Stimulated activated CD4-positive, alpha-beta T cell treated with anti-CD3 and anti-CD28 coated beads, TNF-alpha, amount 100 ng/mL, for 48 hours (primary cell): ENCODE measurements around the gene SRPK3.
"Not testable (repeated sequence)": the region's sequence is repeated elsewhere in the genome, so short reads cannot be mapped to it uniquely, and the experiment has no call there.

Source experiments
- DNase-seq, 3 donors: peaks; one replicate each; pipeline ENCODE4 v3.0.0-alpha.2; 2020; ENCODE audit warnings: low read depth in 3 of 3

Gene SRPK3

DNA sequence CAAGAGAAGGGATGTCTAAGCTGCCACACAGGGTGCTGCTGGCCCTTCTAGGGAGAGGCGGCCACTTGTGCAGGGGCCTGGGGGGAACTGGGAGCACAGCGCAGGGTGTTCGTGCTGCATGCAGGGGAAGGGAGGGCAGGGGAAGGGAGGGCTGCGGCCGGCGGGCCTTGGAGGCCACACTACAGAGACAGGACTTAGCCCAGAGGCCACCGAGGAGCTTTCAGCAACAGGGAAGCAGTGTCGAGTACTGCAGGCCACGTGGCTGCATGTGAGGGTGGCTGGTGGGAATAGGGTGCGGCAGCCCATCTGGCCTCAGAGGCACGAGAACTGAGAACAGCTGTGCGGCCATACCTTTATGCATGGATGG, 35.8 kb upstream of the SRPK3 start:
- not testable (repeated sequence) for DNase-seq

DNA sequence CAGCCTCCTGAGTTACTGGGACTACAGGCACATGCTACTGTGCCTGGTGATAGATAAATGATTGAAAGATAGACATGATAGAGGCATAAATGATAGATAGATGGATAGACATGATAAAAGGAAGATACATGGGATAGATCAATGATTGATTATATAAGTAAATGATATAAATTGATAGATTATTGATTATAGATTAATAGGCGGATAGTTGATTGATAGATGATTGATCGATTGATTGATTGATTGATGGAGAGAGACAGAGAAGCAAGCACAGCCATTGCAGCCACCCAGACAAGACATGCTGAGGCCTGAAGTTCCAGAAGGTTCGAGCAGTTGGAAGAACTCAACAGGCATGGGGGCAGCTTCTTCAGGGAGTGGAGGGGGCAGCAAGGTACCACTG, 34.5 kb upstream of the SRPK3 start:
- DNase-seq: no peak

DNA sequence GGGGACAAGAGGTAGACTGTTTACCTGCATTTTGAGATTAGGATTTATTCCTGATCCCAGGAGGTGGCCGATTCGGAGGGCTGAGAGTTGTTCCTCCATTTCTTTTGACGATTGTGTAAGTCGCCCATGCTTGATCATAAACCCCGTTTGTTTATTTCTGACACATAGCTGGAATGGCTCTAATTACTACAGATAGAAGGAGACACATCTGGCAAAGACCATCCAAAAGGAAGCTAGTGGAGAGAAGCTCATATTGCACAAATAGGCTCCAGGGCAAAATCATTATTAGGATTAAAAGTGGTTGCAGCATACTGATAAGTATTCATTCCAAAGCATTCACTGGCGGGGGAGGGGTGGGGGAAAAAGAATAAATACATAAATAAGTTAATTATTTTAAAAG, 33.9 kb upstream of the SRPK3 start:
- not testable (repeated sequence) for DNase-seq

DNA sequence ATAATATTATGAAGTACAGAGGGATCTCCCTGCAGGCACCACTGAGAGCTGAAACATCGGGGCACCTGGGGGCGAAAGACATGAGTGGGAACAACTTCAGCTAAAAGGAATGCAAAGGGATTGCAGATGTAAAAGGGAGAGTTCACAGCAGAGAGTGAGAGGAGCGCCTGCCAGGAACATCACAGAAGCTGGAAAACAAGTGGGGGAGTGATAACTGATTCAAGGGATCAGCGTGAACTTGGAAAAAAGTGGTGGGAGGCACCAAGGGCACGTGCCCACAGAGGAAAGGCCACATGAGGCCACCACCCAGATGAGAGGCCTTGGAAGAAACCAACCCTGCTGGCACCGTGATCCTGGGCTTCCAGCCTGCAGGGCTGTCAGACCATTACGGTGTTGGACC, 31.8 kb upstream of the SRPK3 start:
- not testable (repeated sequence) for DNase-seq

DNA sequence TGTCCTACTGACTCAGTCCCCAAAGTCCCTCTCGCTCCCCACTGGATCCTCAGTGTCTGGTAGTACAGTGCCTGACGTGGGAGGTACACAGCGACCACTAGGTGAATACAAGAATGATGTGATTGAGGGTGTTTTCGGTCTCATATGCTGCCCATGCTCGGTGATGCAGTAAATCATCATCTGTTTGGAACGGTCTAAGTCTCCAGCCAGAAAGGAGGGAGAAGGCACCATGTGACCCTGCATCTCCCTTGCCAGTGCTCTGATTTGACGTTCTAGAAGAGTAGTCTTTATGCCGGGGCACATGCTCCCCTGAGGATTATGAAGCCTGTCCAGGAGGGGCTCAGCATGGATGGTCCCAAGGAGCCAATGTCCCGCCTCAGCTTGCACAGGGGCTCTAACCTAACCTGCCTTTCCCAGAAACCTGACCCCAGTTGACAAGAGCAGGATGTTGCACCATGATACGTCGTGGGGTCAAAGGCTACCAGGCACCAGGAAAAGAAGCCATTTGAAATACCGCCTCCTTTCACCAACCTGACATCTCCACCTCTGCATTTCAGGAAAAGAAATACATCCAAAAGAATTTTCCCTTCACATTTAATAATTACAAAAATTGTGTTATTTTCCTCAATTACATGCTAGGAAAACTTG, 30.6 kb upstream of the SRPK3 start:
- no peak for DNase-seq

DNA sequence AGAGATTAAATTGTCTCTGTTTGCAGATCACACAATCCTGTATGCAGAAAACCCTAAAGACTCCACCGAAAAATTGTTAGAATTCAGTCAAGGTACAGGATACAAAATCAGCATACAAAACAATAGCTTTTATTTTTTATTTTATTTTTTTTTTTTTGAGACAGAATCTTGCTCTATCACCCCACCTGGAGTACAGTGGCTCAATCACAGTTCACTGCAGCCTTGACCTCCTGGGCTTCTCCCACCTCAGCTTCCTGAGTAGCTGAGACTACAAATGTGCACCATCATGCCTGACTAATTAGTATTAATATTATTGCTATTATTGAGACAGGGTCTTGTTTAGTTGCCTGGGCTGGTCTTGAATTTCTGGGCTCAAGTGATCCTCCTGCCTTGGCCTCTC, 25.7 kb upstream of the SRPK3 start:
- DNase-seq: no peak

DNA sequence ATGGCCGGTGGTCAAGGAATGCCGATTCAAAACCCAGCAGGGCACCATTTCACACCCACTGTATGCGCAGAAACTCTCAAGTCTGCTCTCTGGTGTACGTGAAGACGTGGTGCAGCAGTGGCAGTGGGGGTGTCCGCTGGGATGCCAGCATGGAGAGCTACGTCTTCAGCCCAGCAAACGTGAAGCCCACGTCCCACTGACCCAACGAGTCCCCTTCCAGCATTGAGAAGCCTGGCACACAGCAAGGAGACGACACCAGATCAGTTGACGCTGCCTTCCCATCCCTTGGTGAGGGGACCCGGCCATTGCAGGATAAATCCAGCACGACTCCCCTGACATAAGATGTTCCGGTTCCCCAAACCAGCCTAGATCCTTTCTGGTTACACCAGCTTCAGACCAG, 19.0 kb upstream of the SRPK3 start:
- DNase-seq: no peak

DNA sequence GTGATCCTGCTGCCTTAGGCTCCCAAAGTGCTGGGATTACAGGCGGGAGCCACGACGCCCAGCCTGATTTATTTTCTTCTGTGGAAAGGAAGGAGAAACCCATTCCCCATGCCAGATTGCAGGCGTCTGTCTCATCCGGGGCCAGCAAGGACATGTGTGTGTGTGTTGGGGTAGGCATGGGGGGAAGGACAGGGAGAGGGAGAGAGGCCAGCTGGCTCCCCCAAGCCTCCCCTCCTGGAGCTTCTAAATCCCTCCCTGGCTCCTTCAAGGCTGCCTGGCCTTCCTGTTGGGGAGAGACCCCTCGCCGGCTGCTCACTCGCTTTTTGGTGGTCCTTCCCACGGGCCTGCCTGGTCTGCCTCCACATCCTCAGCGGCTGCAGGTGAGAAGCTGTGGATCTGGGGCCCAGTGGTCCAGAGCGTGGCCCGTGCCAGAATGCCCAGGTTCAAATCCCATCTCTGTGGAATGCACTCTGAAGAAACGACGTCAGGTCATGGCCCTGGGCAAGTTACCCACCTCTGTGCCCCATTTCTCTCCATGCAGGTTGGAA, 18.1 kb upstream of the SRPK3 start:
- no peak for DNase-seq

DNA sequence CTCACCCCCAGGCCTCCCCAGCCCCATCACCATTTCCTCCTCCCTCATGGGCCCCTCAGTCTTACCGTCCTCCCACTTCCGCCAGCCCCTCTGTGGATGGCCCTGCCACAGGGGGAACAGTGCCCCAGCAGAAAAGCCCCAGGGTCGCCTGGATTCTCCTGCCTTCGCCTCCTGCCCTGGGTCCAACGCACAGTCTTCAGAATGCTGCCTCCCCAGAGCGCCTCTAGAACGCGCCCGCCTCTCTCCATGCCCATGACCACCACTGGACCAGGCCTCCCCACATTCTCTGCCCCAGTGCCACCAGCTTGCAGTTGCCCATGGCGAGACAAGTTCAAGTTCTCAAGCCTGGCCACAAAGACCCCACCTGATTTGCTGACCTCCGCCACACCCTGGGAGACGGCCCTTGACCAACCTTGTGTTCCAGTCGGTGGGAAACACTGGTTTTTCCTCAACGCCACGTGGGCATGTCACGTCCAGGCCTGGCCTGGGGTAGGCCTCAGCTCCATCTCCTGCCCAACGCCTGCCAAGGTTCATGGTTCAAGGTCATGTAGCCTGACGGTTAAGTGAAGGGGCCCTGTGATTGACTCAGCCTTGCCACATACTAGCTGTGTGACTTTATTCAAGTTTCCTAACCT, 17.4 kb upstream of the SRPK3 start:
- DNase-seq: no peak

DNA sequence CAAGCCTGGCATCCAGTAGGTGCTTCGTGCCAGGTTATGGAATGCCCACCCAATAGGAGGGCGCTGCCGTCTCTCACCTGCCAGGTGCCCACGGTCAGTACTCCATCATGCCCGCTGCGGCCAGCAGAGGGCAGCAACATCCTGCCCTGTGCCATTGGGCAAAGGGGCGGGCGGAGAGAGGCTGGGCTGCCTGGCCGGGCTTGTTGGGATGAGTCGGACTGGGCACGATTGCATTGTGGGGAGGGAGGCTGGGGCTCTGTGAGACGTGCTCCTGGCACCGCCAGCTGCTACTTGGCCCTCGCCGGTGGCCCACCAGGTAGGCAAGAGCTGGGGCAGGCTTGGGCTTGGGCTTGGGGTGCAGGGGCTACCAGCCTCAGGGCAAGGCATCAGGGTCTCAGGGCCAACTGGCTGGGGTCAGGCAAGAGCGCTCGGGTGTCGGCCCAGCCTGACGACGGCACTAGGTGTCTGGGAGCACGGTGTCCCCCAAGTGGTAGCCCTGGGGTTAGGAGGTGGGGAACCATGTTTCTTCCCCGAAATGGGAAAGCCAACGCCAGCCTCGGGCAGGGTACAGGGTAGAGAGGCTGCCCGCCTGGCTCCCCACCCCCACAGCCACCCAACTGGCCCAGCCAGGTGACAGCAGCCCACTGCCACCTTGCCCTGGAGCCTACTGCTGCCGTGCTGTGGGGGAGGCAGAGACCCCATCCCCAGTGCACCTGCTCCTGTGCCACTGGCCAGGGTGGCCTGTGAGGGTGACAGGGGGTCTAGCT, 16.7 kb upstream of the SRPK3 start, which contains the start of gene PLXNB3:
PLXNB3 (plus strand) TSS at position 261 of the 767 bp plus-strand sequence. CDS start 1,287 bp downstream, outside the sequence.
- DNase-seq: peak; percentile 53 to 79 (median 55)

DNA sequence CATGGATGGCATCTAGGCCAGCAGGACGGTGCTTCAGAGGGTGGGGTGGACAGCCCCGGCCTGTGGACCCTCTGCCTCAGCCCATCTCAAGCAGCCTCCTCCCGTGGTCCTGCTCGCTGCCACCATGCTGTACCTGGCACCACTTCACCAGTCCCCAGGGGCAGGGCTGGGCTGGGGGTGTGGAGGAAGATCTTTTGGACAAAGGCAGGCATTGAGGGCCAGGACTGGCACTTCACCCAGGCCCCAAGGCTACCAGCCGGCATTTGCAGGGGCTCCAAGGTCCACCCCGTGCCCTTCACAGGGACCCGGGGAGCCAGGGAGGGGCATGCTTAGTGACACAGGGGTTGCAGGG, 16.1 kb upstream of the SRPK3 start:
- no peak for DNase-seq

DNA sequence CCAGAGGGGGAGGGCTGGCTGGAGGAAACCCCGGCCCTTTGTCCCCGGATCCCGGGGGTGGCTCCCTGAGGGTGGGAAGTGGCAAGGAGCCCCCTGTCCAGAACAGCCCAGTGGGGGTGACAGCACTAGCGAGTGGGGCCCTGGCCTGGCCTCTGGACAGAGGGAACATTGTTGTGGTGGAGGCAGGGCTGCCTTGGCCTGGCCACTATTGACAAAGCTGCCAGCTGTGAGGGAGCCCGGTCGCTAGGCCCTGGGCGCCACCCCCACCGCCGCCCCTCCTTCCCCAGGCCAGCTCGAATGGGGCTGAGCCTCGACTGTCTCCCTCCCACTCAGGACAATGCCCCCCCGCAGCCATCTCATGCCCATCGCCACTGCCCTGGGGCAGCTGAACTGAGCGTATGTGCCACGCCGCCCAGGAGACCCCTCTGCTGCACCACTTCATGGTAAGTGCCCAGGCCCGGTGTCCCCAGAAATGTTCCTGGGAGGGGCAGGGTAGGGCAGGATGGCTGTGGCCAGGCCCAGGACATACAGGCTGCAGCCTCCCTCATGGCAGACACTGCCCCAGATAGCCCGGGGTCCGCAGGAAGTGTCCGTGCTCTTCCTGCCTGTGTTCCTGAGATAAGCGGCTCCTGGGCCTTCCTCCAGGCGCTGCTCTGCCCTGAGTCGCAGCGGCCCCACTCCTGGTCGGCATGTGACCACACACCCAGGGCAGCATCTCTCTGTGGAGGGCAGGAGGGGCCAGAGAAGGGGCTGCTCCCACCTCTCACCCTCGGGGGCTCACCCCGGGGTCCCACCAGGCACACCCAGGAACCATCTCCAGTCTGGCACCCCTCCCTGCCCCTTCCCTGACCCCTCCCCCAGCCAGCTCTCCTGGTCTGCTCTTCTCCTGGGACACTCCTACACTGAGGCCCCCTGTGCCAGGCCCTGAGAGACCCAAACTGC, 15.4 kb upstream of the SRPK3 start:
- no peak for DNase-seq

DNA sequence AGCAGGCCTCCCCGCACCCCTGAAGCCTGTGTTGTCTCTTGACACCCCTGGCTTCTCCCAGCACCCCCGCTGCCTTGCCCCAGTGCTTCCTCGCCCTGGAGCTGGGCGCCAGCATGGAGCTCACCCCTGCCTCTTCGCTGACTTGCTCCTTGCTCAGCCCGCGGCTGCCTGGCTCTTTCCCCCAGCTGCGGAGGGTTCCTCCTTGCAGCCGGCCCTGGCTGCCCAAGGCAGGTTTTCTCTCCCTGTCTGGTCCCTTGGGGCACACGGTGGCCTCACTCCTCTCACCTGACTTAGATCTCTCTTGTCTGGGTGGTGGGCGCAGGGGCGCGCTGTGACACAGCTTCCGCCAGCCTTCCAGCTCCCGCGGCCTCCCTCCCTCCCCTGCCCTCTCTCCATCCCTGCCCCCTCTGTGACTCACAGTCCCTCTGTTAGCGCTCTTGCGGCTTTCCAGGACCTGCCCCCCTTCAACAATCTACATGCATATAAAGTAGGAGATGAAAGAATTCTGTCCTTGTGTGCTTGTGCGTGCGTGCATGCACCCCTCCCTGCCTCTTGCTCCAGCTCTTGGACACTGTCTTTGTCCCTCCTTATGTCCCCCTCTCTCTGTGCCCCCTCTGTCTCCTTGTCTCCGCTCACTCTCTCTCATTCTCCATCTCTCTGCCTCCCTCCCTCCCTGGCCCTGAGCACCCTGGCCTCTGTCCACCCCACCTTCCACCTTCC, 14.6 kb upstream of the SRPK3 start:
- DNase-seq: no peak

DNA sequence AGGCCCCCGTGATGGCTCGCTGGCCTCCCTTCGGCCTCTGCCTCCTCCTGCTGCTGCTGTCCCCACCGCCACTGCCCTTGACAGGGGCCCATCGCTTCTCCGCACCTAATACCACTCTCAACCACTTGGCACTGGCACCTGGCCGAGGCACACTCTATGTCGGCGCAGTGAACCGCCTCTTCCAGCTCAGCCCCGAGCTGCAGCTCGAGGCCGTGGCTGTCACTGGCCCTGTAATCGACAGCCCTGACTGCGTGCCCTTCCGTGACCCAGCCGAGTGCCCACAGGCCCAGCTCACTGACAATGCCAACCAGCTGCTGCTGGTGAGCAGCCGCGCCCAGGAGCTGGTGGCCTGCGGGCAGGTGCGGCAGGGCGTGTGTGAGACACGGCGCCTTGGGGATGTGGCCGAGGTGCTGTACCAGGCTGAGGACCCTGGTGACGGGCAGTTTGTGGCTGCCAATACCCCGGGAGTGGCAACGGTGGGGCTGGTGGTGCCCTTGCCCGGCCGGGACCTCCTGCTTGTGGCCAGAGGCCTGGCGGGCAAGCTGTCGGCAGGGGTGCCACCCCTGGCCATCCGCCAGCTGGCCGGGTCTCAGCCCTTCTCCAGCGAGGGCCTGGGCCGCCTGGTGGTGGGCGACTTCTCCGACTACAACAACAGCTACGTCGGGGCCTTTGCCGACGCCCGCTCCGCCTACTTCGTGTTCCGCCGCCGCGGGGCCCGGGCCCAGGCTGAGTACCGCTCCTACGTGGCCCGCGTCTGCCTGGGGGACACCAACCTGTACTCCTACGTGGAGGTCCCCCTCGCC, 13.8 kb upstream of the SRPK3 start:
- DNase-seq: no peak

DNA sequence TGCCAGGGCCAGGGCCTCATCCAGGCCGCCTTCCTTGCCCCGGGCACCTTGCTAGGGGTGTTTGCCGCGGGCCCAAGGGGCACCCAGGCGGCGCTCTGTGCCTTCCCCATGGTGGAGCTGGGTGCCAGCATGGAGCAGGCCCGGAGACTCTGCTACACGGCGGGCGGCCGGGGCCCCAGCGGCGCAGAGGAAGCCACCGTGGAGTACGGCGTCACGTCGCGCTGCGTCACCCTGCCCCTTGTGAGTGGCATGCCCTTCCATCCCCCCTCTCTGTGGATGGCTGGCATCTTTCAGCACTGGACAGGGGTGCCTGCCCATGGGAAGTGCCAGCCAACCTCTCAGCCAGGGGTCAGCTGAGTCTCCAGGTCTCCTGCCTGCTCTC, 13.2 kb upstream of the SRPK3 start:
- no peak for DNase-seq

DNA sequence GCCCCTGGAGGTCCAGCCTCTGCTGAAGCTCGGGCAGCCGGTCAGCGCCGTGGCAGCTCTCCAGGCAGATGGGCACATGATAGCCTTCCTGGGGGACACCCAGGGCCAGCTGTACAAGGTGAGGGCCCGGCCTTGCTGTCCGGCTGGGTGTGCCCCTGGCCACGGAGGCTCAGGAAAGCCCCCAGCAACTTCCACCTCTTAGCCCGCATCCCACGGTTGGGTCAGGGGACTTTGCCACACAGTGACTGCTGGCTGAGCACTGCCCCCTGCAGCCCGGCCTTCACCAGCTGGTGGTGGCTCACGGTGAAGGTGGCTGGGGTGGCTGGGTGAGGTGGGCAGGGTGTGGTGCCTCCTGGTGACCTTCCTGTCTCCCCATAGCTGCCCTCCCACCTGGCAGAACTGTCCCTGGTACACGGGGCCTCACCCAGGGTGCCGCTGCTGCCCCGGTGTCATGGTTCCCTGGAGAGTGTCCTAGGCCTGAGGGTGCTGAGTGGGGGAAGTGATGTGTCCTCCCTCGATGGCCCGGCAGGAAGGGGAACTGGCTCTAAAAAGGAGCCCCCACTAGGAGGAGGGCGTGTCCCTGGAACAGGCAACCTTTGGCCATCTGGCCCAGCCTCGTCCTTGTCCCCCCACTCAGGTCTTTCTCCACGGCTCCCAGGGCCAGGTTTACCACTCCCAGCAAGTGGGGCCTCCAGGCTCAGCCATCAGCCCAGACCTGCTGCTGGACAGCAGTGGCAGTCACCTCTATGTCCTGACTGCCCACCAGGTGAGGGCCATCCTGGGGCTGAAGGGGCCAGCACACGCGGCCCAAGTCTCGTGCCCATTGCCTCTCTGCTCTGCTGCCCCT, 12.3 kb upstream of the SRPK3 start:
- no peak for DNase-seq

DNA sequence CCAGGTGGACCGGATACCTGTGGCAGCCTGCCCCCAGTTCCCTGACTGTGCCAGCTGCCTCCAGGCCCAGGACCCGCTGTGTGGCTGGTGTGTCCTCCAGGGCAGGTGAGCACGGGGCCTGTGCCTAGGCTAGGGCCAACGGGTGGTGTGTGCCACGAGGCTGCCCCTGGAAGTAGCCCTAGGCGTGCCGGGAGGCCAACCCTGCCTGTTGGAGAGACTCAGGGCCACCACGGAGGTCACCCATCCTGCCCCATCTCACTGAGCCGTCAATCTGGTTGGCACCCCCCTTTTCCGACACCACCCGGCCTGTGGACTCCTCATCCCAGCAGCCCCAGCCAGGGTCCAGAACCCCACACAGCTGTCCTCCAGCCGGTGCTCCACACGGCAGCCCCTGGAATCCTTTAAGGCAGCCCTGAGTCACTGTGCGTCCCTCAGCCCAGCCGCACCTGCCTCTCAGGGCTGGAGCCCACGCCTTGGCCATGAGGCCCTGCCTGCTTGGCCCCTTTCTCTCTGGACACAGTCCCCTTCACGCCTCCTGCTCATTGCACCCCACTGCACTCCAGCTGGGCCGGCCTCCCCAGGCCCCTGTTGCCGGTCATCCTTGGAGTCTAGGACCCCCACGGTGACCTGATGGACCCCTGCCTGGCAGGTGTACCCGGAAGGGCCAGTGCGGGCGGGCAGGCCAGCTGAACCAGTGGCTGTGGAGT, 11.5 kb upstream of the SRPK3 start:
- no peak for DNase-seq

DNA sequence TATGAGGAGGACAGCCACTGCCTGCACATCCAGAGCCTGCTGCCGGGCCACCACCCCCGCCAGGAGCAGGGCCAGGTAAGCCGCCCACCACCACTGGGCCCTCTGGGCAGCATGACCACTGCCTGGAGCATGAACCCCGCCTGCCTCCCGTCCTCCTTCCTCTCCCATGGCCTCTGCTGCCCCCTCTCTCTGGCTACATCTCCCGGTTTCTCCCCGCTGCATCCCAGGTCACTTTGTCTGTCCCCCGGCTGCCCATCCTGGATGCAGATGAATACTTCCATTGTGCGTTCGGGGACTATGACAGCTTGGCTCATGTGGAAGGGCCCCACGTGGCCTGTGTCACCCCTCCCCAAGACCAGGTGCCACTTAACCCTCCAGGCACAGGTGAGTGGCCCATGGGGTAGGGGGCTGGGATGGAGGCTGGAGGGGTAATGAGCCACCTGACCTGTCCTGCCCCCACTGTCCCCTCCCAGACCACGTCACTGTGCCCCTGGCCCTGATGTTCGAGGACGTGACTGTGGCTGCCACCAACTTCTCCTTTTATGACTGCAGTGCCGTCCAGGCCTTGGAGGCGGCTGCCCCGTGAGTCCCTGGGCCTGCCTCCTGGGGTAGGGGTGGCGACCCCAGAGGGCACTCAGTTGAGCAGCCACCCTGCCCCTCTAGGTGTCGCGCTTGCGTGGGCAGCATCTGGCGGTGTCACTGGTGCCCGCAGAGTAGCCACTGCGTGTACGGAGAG, 10.8 kb upstream of the SRPK3 start:
- DNase-seq: no peak
